SK-N-SH (cell line): ENCODE data around the gene STK4. TPM values are rescaled to one million over a fixed set of nuclear protein-coding genes. Genes with fewer than 3 reads are reported as not detected.

Source experiments
- CTCF ChIA-PET: fragments of 300-600, 350-600 bp; formaldehyde crosslinking; extraction: SDS; loops from one replicate; lab custom pipeline; 2021; lab: Yijun Ruan, JAX
- POLR2A ChIA-PET: fragments of 350-600 bp; sonication (Branson Sonifier 250); formaldehyde crosslinking; extraction: SDS; loops from one replicate; lab custom pipeline; 2020; ENCODE audit warnings: antibody characterized with exemption, inconsistent platforms; lab: Yijun Ruan, JAX
- DNase-seq: peaks from one replicate; pipeline ENCODE4 v3.0.0; 2012
- H2AFZ ChIP-seq: fragments of 200-600 bp; sonication (generic); 2 replicates; pipeline ENCODE4 v1.8.1; 2016; ENCODE audit warnings: antibody characterized with exemption, mild to moderate bottlenecking, low read depth
- H3F3A ChIP-seq: fragments of 200-600 bp; sonication (generic); replicated peaks from 2 replicates; pipeline ENCODE3; 2016; ENCODE audit warnings: antibody characterized with exemption, mild to moderate bottlenecking; ENCODE audit not compliant: insufficient read depth
- H3K27ac ChIP-seq, 2 experiments: fragments of 200-500 bp in 1 of 2; fragments of 200-600 bp in 1 of 2; sonication (Bioruptor generic) in 1 of 2; sonication (generic), shearing (Covaris generic) in 1 of 2; 2 replicates each; pipeline versions ENCODE4 v1.5.1 to v1.6.1; 2014 to 2016; ENCODE audit warnings: low read depth in 2 of 2, inconsistent platforms in 1 of 2, low read length in 1 of 2, mild to moderate bottlenecking in 1 of 2, mixed read lengths in 1 of 2
- H3K27me3 ChIP-seq: fragments of 200-600 bp; sonication (generic), shearing (Covaris generic); 2 replicates; pipeline ENCODE4 v1.6.1; 2016; ENCODE audit warnings: mixed run types; ENCODE audit not compliant: insufficient read depth
- H3K36me3 ChIP-seq, 2 experiments: fragments of 200-500 bp in 1 of 2; fragments of 200-600 bp in 1 of 2; sonication (Bioruptor generic) in 1 of 2; sonication (generic) in 1 of 2; replicated peaks in 1 of 2; 2 replicates each; pipeline versions ENCODE3 to v1.5.1; 2014 to 2016; ENCODE audit warnings: low read length in 1 of 2, mild to moderate bottlenecking in 1 of 2; ENCODE audit not compliant: insufficient read depth in 2 of 2, control insufficient read depth in 1 of 2
- H3K4me1 ChIP-seq, 2 experiments: fragments of 200-500 bp in 1 of 2; fragments of 200-600 bp in 1 of 2; sonication (Bioruptor generic) in 1 of 2; sonication (generic), shearing (Covaris generic) in 1 of 2; 2 replicates each; pipeline versions ENCODE4 v1.5.1 to v1.6.1; 2014 to 2016; ENCODE audit warnings: low read depth in 1 of 2, low read length in 1 of 2, mixed run types in 1 of 2; ENCODE audit not compliant: insufficient read depth in 2 of 2, control insufficient read depth in 1 of 2
- H3K4me2 ChIP-seq: fragments of 200-600 bp; sonication (generic), shearing (Covaris generic); 2 replicates; pipeline ENCODE4 v1.6.1; 2017; ENCODE audit warnings: mixed run types
- H3K4me3 ChIP-seq, 2 experiments: fragments of 200-500 bp in 1 of 2; fragments of 200-600 bp in 1 of 2; sonication (Bioruptor generic) in 1 of 2; sonication (generic), shearing (Covaris generic) in 1 of 2; 2 replicates each; pipeline versions ENCODE4 v1.5.1 to v1.8.1; 2014 to 2016; ENCODE audit warnings: low read depth in 2 of 2, inconsistent platforms in 1 of 2, low read length in 1 of 2, mild to moderate bottlenecking in 1 of 2, mixed read lengths in 1 of 2, moderate library complexity in 1 of 2
- H3K79me2 ChIP-seq: fragments of 200-600 bp; sonication (generic); 2 replicates; pipeline ENCODE4 v1.8.1; 2017; ENCODE audit warnings: mild to moderate bottlenecking; ENCODE audit not compliant: insufficient read depth
- H3K9ac ChIP-seq: fragments of 200-600 bp; sonication (generic); 2 replicates; pipeline ENCODE4 v1.6.1; 2017; ENCODE audit warnings: mixed run types
- H3K9me2 ChIP-seq: fragments of 200-600 bp; sonication (generic); 2 replicates; pipeline ENCODE4 v1.6.1; 2017; ENCODE audit warnings: mixed run types
- H3K9me3 ChIP-seq: fragments of 200-600 bp; sonication (generic); 2 replicates; pipeline ENCODE4 v1.6.1; 2017; ENCODE audit warnings: mixed run types, mild to moderate bottlenecking, moderate library complexity
- H4K20me1 ChIP-seq: fragments of 200-600 bp; sonication (generic); 2 replicates; pipeline ENCODE4 v1.6.1; 2017; ENCODE audit warnings: mild to moderate bottlenecking, mixed run types; ENCODE audit not compliant: insufficient read depth
- CHD2 ChIP-seq: fragments of 150-350 bp; IDR thresholded peaks from 2 replicates; pipeline ENCODE4 v1.6.1; 2018; ENCODE audit warnings: low read length; ENCODE audit not compliant: partially characterized antibody
- ELF1 ChIP-seq: IDR thresholded peaks from 2 replicates; pipeline ENCODE4 v1.4.0; 2012
- EZH2phosphoT487 ChIP-seq: fragments of 200-600 bp; sonication (generic); IDR thresholded peaks from 2 replicates; pipeline ENCODE4 v1.6.1; 2017; ENCODE audit warnings: low read depth, mixed run types, mild to moderate bottlenecking, antibody characterized with exemption, moderate library complexity, borderline replicate concordance
- FOSL2 ChIP-seq: IDR thresholded peaks from 2 replicates; pipeline ENCODE4 v1.4.0; 2012; ENCODE audit warnings: low read depth, mild to moderate bottlenecking, moderate library complexity, borderline replicate concordance
- FOXJ3 ChIP-seq: sonication (generic); formaldehyde crosslinking; IDR thresholded peaks from 2 replicates; pipeline ENCODE4 v1.5.1; 2020; ENCODE audit warnings: mild to moderate bottlenecking, missing genetic modification reagents
- JUND ChIP-seq: IDR thresholded peaks from 2 replicates; pipeline ENCODE4 v1.4.0; 2012
- MEF2A ChIP-seq: IDR thresholded peaks from 2 replicates; pipeline ENCODE4 v1.4.0; 2012; ENCODE audit warnings: low read depth, borderline replicate concordance
- PBX3 ChIP-seq: IDR thresholded peaks from 2 replicates; pipeline ENCODE4; 2012
- RFX5 ChIP-seq: IDR thresholded peaks from 2 replicates; pipeline ENCODE4 v1.6.1; 2012; ENCODE audit warnings: mild to moderate bottlenecking, improper control_type of control experiment, low read length
- USF1 ChIP-seq: IDR thresholded peaks from 2 replicates; pipeline ENCODE4 v1.4.0; 2012; ENCODE audit warnings: low read depth, borderline replicate concordance
- ZBTB33 ChIP-seq: IDR thresholded peaks from 2 replicates; pipeline ENCODE4 v1.4.0; 2012; ENCODE audit warnings: low read depth, borderline replicate concordance
- WGBS: methylation state at CpG from one replicate; pipeline ENCODE4 v1.1.6; 2017; ENCODE audit warnings: low lambda C conversion rate; 5-methylcytosine and 5-hydroxymethylcytosine counted together
- polyA plus RNA-seq, 3 experiments: library from polyadenylated mRNA; depleted of rRNA; stranded (reverse); fragments of >200 nt; gene quantifications; 2 replicates each; pipeline ENCODE4 v1.2.3, GENCODE V29; 2012

STK4 gene
- polyA plus RNA-seq, 1 of the 3 experiments (the other 2 are of a cell fraction), result 11.4 TPM

GRCh38 chr20:45058168-45058850 is 92.0 kb downstream of the STK4 start:
- no peak for DNase-seq
- peaks cover 26% of the 10 kb centered on the region for H3F3A ChIP-seq
- H3K27me3 ChIP-seq, result no peaks in the 10 kb centered on the region
- H3K9ac ChIP-seq, result no peak overlapping the region
- no peaks in the 10 kb centered on the region for H3K9me2 ChIP-seq
- 93% methylated on average over 4 of the region's 4 CpGs for WGBS
- TF ChIP-seq FOXJ3 (CRISPR knock-in tag), result no peak
- TF ChIP-seq ELF1, result no peak
- TF ChIP-seq USF1, result no peak
- no peak for TF ChIP-seq JUND
- TF ChIP-seq ZBTB33, result no peak
- no peak for TF ChIP-seq PBX3
- no peak for TF ChIP-seq EZH2phosphoT487
- H3K9me3 ChIP-seq, result no peaks in the 10 kb centered on the region
- H3K4me3 ChIP-seq, result no peak overlapping the region
- H3K4me1 ChIP-seq, result peaks cover 3 to 20% of the 10 kb centered on the region in 2 experiments; a peak in 3 of 4 replicates
- H3K4me2 ChIP-seq, result no peak overlapping the region
- H4K20me1 ChIP-seq, result no peaks in the 10 kb centered on the region
- ChIA-PET CTCF (interaction anchor here (2.9 kb wide), 1 partner anchor 37 kb away, joined by 8 read pairs; no protein-coding TSS in a partner anchor), POLR2A (no interaction called here)
- no peak overlapping the region for H2AFZ ChIP-seq
- peaks cover 8 to 10% of the 10 kb centered on the region in 2 experiments for H3K36me3 ChIP-seq
- H3K27ac ChIP-seq, result 0 out of 4 replicates have a peak overlapping the region, but pooled peaks of 1 of the 2 experiments have one; percentile 14
- no peaks in the 10 kb centered on the region for H3K79me2 ChIP-seq

GRCh38 chr20:45059022-45059728 is 92.9 kb downstream of the STK4 start:
- no peaks in the 10 kb centered on the region for H3K9me2 ChIP-seq
- TF ChIP-seq FOSL2 (peak; percentile 40; the same call in 1 of the 2 replicates), MEF2A (no peak), RFX5 (no peak), JUND (peak; percentile 5; the same call in 1 of the 2 replicates), CHD2 (no peak)
- WGBS, result 71% methylated on average over 6 of the region's 6 CpGs
- H3K9ac ChIP-seq, result no peak overlapping the region; the same call in 1 of the 2 replicates
- no peak overlapping the region for H3K4me3 ChIP-seq
- ChIA-PET POLR2A (no interaction called here), CTCF (interaction anchor here (0.8 to 2.9 kb wide), 3 partner anchors 11 to 36 kb away, joined by 3 to 8 read pairs (median 6); no protein-coding TSS in a partner anchor)
- H3K79me2 ChIP-seq, result peaks cover 4% of the 10 kb centered on the region; the same call in 1 of the 2 replicates
- no peak for DNase-seq
- H3F3A ChIP-seq, result peaks cover 17% of the 10 kb centered on the region
- H3K4me1 ChIP-seq, result peaks cover 3 to 14% of the 10 kb centered on the region in 2 experiments; a peak in 3 of 4 replicates
- H3K27me3 ChIP-seq, result no peaks in the 10 kb centered on the region
- H3K9me3 ChIP-seq, result no peaks in the 10 kb centered on the region
- H2AFZ ChIP-seq, result no peak overlapping the region
- H3K4me2 ChIP-seq, result no peak overlapping the region
- H4K20me1 ChIP-seq, result no peaks in the 10 kb centered on the region
- H3K36me3 ChIP-seq, result peaks cover 8 to 11% of the 10 kb centered on the region in 2 experiments
- H3K27ac ChIP-seq, result 0 out of 4 replicates have a peak overlapping the region, but pooled peaks of 1 of the 2 experiments have one; percentile 14
